H9 (cell line): ENCODE measurements around the gene AFG1L. TPM values are rescaled to one million over a fixed set of nuclear protein-coding genes. Genes with fewer than 3 reads are reported as not detected.

ENCODE experiments used
- DNase-seq: peaks from one replicate; pipeline ENCODE4 v3.0.0-alpha.2; 2017
- H2AFZ ChIP-seq: one replicate; pipeline ENCODE4 v1.6.1; 2013; ENCODE audit warnings: mild to moderate bottlenecking, low read length, control low read depth, moderate library complexity
- H2AK5ac ChIP-seq: 2 replicates; pipeline ENCODE4 v1.6.1; 2013; ENCODE audit warnings: low read length, control low read depth, mixed read lengths; ENCODE audit not compliant: insufficient read length
- H2BK120ac ChIP-seq: one replicate; pipeline ENCODE4 v1.6.1; 2013; ENCODE audit warnings: low read depth, mild to moderate bottlenecking, low read length, control low read depth, inconsistent platforms; ENCODE audit not compliant: poor library complexity, severe bottlenecking
- H2BK12ac ChIP-seq: 2 replicates; pipeline ENCODE4 v1.6.1; 2013; ENCODE audit warnings: low read length, control low read depth, mixed read lengths, low read depth; ENCODE audit not compliant: insufficient read length
- H2BK15ac ChIP-seq: 2 replicates; pipeline ENCODE4 v1.6.1; 2013; ENCODE audit warnings: low read depth, low read length, control low read depth
- H2BK20ac ChIP-seq: one replicate; pipeline ENCODE4 v1.6.1; 2013; ENCODE audit warnings: low read depth, mild to moderate bottlenecking, low read length, control low read depth, inconsistent platforms; ENCODE audit not compliant: poor library complexity, severe bottlenecking
- H2BK5ac ChIP-seq: 2 replicates; pipeline ENCODE4 v1.6.1; 2013; ENCODE audit warnings: low read length, control low read depth, mixed read lengths; ENCODE audit not compliant: insufficient read length
- H3K14ac ChIP-seq: 2 replicates; pipeline ENCODE4 v1.6.1; 2013; ENCODE audit warnings: low read length, control low read depth; ENCODE audit not compliant: insufficient read depth
- H3K18ac ChIP-seq: 2 replicates; pipeline ENCODE4 v1.6.1; 2013; ENCODE audit warnings: low read depth, mild to moderate bottlenecking, mixed read lengths, low read length, control low read depth; ENCODE audit not compliant: insufficient read length
- H3K23ac ChIP-seq: 2 replicates; pipeline ENCODE4 v1.6.1; 2013; ENCODE audit warnings: low read length, control low read depth, mixed read lengths, low read depth; ENCODE audit not compliant: insufficient read length
- H3K23me2 ChIP-seq: 2 replicates; pipeline ENCODE4 v1.6.1; 2013; ENCODE audit warnings: low read depth, mild to moderate bottlenecking, mixed read lengths, low read length, control low read depth; ENCODE audit not compliant: insufficient read length, poor library complexity, severe bottlenecking
- H3K27ac ChIP-seq: 2 replicates; pipeline ENCODE4 v1.5.1; 2013; ENCODE audit warnings: low read length, control low read depth, mixed read lengths, low read depth; ENCODE audit not compliant: insufficient read length
- H3K27me3 ChIP-seq: 2 replicates; pipeline ENCODE4 v1.6.1; 2013; ENCODE audit warnings: low read length, control low read depth, inconsistent platforms; ENCODE audit not compliant: insufficient read depth
- H3K4ac ChIP-seq: 2 replicates; pipeline ENCODE4 v1.6.1; 2013; ENCODE audit warnings: low read depth, mild to moderate bottlenecking, control low read depth, inconsistent platforms, low read length, moderate library complexity
- H3K4me1 ChIP-seq: 2 replicates; pipeline ENCODE4 v1.6.1; 2013; ENCODE audit warnings: low read length, control low read depth, inconsistent platforms; ENCODE audit not compliant: insufficient read depth
- H3K4me2 ChIP-seq: 2 replicates; pipeline ENCODE4 v1.6.1; 2013; ENCODE audit warnings: low read length, control low read depth, mixed read lengths; ENCODE audit not compliant: insufficient read length, insufficient read depth
- H3K56ac ChIP-seq: 2 replicates; pipeline ENCODE4 v1.6.1; 2013; ENCODE audit warnings: low read depth, mild to moderate bottlenecking, mixed read lengths, low read length, control low read depth; ENCODE audit not compliant: insufficient read length
- H3K79me1 ChIP-seq: 2 replicates; pipeline ENCODE4 v1.6.1; 2013; ENCODE audit warnings: low read depth, mild to moderate bottlenecking, moderate library complexity, low read length, control low read depth, inconsistent platforms; ENCODE audit not compliant: insufficient read depth, poor library complexity, severe bottlenecking
- H3K79me2 ChIP-seq: 2 replicates; pipeline ENCODE4 v1.6.1; 2013; ENCODE audit warnings: low read length, control low read depth, inconsistent platforms; ENCODE audit not compliant: insufficient read depth
- H3K9ac ChIP-seq: 2 replicates; pipeline ENCODE4 v1.6.1; 2013; ENCODE audit warnings: low read length, control low read depth, mixed read lengths; ENCODE audit not compliant: insufficient read length; ENCODE audit errors: extremely low read depth
- H3K9me3 ChIP-seq: one replicate; pipeline ENCODE4 v1.6.1; 2013; ENCODE audit warnings: low read depth, low read length, inconsistent platforms; ENCODE audit not compliant: control insufficient read depth
- H3T11ph ChIP-seq: one replicate; pipeline ENCODE4 v1.6.1; 2013; ENCODE audit warnings: mild to moderate bottlenecking, low read length, control low read depth, inconsistent platforms
- H4K20me1 ChIP-seq: one replicate; pipeline ENCODE4 v1.6.1; 2013; ENCODE audit not compliant: control insufficient read depth, insufficient read length, insufficient read depth
- H4K5ac ChIP-seq: 2 replicates; pipeline ENCODE4 v1.6.1; 2013; ENCODE audit warnings: low read depth, mild to moderate bottlenecking, mixed read lengths, low read length, control low read depth; ENCODE audit not compliant: insufficient read length
- H4K8ac ChIP-seq: replicated peaks from 2 replicates; pipeline ENCODE4 v1.6.1; 2013; ENCODE audit warnings: low read length, control low read depth, mixed read lengths, low read depth; ENCODE audit not compliant: insufficient read length
- H4K91ac ChIP-seq: 2 replicates; pipeline ENCODE4 v1.6.1; 2013; ENCODE audit warnings: low read depth, mild to moderate bottlenecking, moderate library complexity, mixed read lengths, low read length, control low read depth; ENCODE audit not compliant: insufficient read length
- H3K27ac Mint-ChIP-seq, 3 experiments: 2 replicates in 2 of 3; 3 replicates in 1 of 3; pipeline ENCODE4 v1.8.0; 2020 to 2021; ENCODE audit warnings: mixed read lengths in 3 of 3, mild to moderate bottlenecking in 1 of 3, moderate library complexity in 1 of 3
- H3K27me3 Mint-ChIP-seq: 2 replicates; pipeline ENCODE4 v1.8.0; 2021; ENCODE audit warnings: low read depth, mild to moderate bottlenecking, moderate library complexity, mixed read lengths
- H3K36me3 Mint-ChIP-seq, 3 experiments: 2 replicates in 2 of 3; 3 replicates in 1 of 3; pipeline ENCODE4 v1.8.0; 2020 to 2021; ENCODE audit warnings: low read depth in 3 of 3, mixed read lengths in 3 of 3; ENCODE audit not compliant: insufficient read depth in 1 of 3
- H3K4me1 Mint-ChIP-seq, 2 experiments: 2 replicates each; pipeline ENCODE4 v1.8.0; 2020; ENCODE audit warnings: mixed read lengths in 2 of 2
- H3K4me3 Mint-ChIP-seq, 2 experiments: 2 replicates in 1 of 2; 3 replicates in 1 of 2; pipeline ENCODE4 v1.8.0; 2020 to 2021; ENCODE audit warnings: mild to moderate bottlenecking in 2 of 2, mixed read lengths in 2 of 2, moderate library complexity in 1 of 2
- H3K9me3 Mint-ChIP-seq, 2 experiments: 2 replicates in 1 of 2; 3 replicates in 1 of 2; pipeline ENCODE4 v1.8.0; 2020; ENCODE audit warnings: mild to moderate bottlenecking in 2 of 2, mixed read lengths in 2 of 2, moderate library complexity in 1 of 2
- CTCF ChIP-seq: fragments of 200-600 bp; sonication (generic); conservative IDR thresholded peaks from 3 replicates; pipeline ENCODE4 v1.8.0; 2021; ENCODE audit warnings: antibody characterized with exemption, mild to moderate bottlenecking
- WGBS: extraction: QIAGEN DNeasy Blood & Tissue Kit; methylation state at CpG from one replicate; pipeline ENCODE4 v1.1.7; 2013; ENCODE audit warnings: missing lambda C conversion rate, low lambda C conversion rate, mixed read lengths; ENCODE audit not compliant: insufficient read length; ENCODE audit errors: extremely low coverage; 5-methylcytosine and 5-hydroxymethylcytosine counted together
- total RNA-seq: library from RNA; stranded (reverse); gene quantifications from 2 replicates; pipeline ENCODE4 v1.2.1, GENCODE V29; 2021

AFG1L gene
- total RNA-seq, 1 experiment from 2014 or later: 4.7 TPM

GRCh38 chr6:108549741-108550140 is 254.9 kb downstream of the AFG1L start:
- H4K91ac ChIP-seq: no peak overlapping the region
- H3K27ac ChIP-seq: no peak overlapping the region
- TF ChIP-seq CTCF: no peak
- WGBS: no CpG with 5 or more reads among the region's 3 CpGs
- no peaks in the 10 kb centered on the region for H3K79me2 ChIP-seq
- H3K9me3 ChIP-seq: no peaks in the 10 kb centered on the region
- no peak for DNase-seq
- H2BK15ac ChIP-seq: no peak overlapping the region
- no peak overlapping the region for H3K23ac ChIP-seq
- peaks cover 2% of the 10 kb centered on the region; the same call in 1 of the 2 replicates for H3K4me1 ChIP-seq
- H2BK12ac ChIP-seq: no peak overlapping the region
- H3K56ac ChIP-seq: no peak overlapping the region
- no peak overlapping the region for H2BK20ac ChIP-seq
- Mint-ChIP-seq H3K4me1 (peaks cover 4% of the 10 kb centered on the region in 2 experiments; a peak in 3 of 4 replicates), H3K27ac (no peak overlapping the region), H3K9me3 (no peaks in the 10 kb centered on the region), H3K4me3 (no peak overlapping the region), H3K36me3 (no peaks in the 10 kb centered on the region), H3K27me3 (peaks cover 13% of the 10 kb centered on the region)
- H3K18ac ChIP-seq: no peak overlapping the region
- H3K4ac ChIP-seq: no peak overlapping the region
- no peak overlapping the region for H3K9ac ChIP-seq
- no peak overlapping the region for H3K14ac ChIP-seq
- no peak overlapping the region for H3T11ph ChIP-seq
- no peaks in the 10 kb centered on the region for H3K23me2 ChIP-seq
- no peak overlapping the region for H4K8ac ChIP-seq
- no peak overlapping the region for H2BK5ac ChIP-seq
- H3K79me1 ChIP-seq: no peaks in the 10 kb centered on the region
- no peaks in the 10 kb centered on the region for H3K27me3 ChIP-seq
- H2AFZ ChIP-seq: no peak overlapping the region
- H2BK120ac ChIP-seq: no peak overlapping the region
- H4K5ac ChIP-seq: no peak overlapping the region
- H4K20me1 ChIP-seq: no peaks in the 10 kb centered on the region
- no peak overlapping the region for H2AK5ac ChIP-seq
- no peak overlapping the region for H3K4me2 ChIP-seq
